ENCODE results near the gene FKBP2. TPM values are rescaled to one million over a fixed set of nuclear protein-coding genes. Genes with fewer than 3 reads are reported as not detected.

The FKBP2 gene
- total RNA-seq, 1 experiment from 2014 or later: 41.0 TPM

DNA sequence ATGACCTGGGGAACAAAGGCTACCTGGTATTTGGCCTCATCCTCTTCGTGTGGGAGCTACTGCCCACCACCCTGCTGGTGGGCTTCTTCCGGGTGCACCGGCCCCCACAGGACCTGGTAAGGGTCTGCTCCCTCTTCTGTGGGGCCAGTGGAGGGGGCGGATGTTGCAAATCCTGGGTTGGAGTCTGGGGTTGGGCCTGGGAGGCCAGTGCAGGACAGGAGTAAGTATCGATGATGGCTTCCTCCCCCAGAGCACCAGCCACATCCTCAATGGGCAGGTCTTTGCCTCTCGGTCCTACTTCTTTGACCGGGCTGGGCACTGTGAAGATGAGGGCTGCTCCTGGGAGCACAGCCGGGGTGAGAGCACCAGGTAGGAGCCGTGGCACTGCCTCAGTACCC lies 47.5 kb downstream of the FKBP2 start:
- H3K23ac ChIP-seq (ENCODE audit: insufficient read length, low read depth, low read length): no peak overlapping the region
- no peak overlapping the region; the same call in 1 of the 2 replicates for H3K14ac ChIP-seq (ENCODE audit: insufficient read depth, low read length)
- no peaks in the 10 kb centered on the region for H4K20me1 ChIP-seq (ENCODE audit: control insufficient read depth, insufficient read depth, insufficient read length)
- no peak overlapping the region for H2BK120ac ChIP-seq (ENCODE audit: low read depth, low read length, poor library complexity, severe bottlenecking)
- peaks cover 18% of the 10 kb centered on the region for H3K23me2 ChIP-seq (ENCODE audit: insufficient read length, low read depth, low read length, poor library complexity, severe bottlenecking)
- no peak overlapping the region for H2BK5ac ChIP-seq (ENCODE audit: insufficient read length, low read length)
- H3K4me1 Mint-ChIP-seq: peaks cover 12 to 18% of the 10 kb centered on the region in 2 experiments
- no peaks in the 10 kb centered on the region for H3K4me1 ChIP-seq (ENCODE audit: insufficient read depth, low read length)
- no peak overlapping the region for H2BK15ac ChIP-seq (ENCODE audit: low read depth, low read length)
- H2BK12ac ChIP-seq (ENCODE audit: insufficient read length, low read depth, low read length): no peak overlapping the region
- H3K9me3 Mint-ChIP-seq: no peaks in the 10 kb centered on the region; a peak in 2 of 5 replicates
- no peak for DNase-seq
- no peak overlapping the region for H3K4me2 ChIP-seq (ENCODE audit: insufficient read depth, insufficient read length, low read length)
- H3K27me3 ChIP-seq (ENCODE audit: insufficient read depth, low read length): peaks cover 32% of the 10 kb centered on the region
- no peaks in the 10 kb centered on the region for H3K79me1 ChIP-seq (ENCODE audit: insufficient read depth, low read depth, low read length, poor library complexity, severe bottlenecking)
- no peak overlapping the region for H3K4ac ChIP-seq (ENCODE audit: low read depth, low read length)
- no CpG with 5 or more reads among the region's 9 CpGs for WGBS (ENCODE audit: extremely low coverage, insufficient read length, low lambda C conversion rate)
- H3K9ac ChIP-seq (ENCODE audit: extremely low read depth, insufficient read length, low read length): no peak overlapping the region
- H2AFZ ChIP-seq (ENCODE audit: low read length): no peak overlapping the region
- TF ChIP-seq, protein P1, sequence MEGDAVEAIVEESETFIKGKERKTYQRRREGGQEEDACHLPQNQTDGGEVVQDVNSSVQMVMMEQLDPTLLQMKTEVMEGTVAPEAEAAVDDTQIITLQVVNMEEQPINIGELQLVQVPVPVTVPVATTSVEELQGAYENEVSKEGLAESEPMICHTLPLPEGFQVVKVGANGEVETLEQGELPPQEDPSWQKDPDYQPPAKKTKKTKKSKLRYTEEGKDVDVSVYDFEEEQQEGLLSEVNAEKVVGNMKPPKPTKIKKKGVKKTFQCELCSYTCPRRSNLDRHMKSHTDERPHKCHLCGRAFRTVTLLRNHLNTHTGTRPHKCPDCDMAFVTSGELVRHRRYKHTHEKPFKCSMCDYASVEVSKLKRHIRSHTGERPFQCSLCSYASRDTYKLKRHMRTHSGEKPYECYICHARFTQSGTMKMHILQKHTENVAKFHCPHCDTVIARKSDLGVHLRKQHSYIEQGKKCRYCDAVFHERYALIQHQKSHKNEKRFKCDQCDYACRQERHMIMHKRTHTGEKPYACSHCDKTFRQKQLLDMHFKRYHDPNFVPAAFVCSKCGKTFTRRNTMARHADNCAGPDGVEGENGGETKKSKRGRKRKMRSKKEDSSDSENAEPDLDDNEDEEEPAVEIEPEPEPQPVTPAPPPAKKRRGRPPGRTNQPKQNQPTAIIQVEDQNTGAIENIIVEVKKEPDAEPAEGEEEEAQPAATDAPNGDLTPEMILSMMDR (conservative IDR thresholded peaks at IDR 0.05): no peak
- no peak overlapping the region for H3K18ac ChIP-seq (ENCODE audit: insufficient read length, low read depth, low read length)
- H3K36me3 Mint-ChIP-seq (ENCODE audit: insufficient read depth in 1 of 3, low read depth in 3 of 3): peaks cover 0 to 2% (median 0%) of the 10 kb centered on the region in 3 experiments; a peak in 3 of 7 replicates
- H2AK5ac ChIP-seq (ENCODE audit: insufficient read length, low read length): no peak overlapping the region
- H3K27me3 Mint-ChIP-seq (ENCODE audit: low read depth): peaks cover 45% of the 10 kb centered on the region
- no peak overlapping the region for H4K91ac ChIP-seq (ENCODE audit: insufficient read length, low read depth, low read length)
- H2BK20ac ChIP-seq (ENCODE audit: low read depth, low read length, poor library complexity, severe bottlenecking): no peak overlapping the region
- no peak overlapping the region for H3K27ac ChIP-seq (ENCODE audit: insufficient read length, low read depth, low read length)
- H3K9me3 ChIP-seq (ENCODE audit: control insufficient read depth, low read depth, low read length): no peaks in the 10 kb centered on the region
- H4K8ac ChIP-seq (replicated peaks; ENCODE audit: insufficient read length, low read depth, low read length): no peak overlapping the region
- H3T11ph ChIP-seq (ENCODE audit: low read length): no peak overlapping the region
- no peak overlapping the region for H3K56ac ChIP-seq (ENCODE audit: insufficient read length, low read depth, low read length)
- no peak overlapping the region for H3K27ac Mint-ChIP-seq
- H4K5ac ChIP-seq (ENCODE audit: insufficient read length, low read depth, low read length): no peak overlapping the region
- no peaks in the 10 kb centered on the region for H3K79me2 ChIP-seq (ENCODE audit: insufficient read depth, low read length)
- H3K4me3 Mint-ChIP-seq: no peak overlapping the region
